ENCODE results near the gene BCAT1.

Gene BCAT1

GRCh38 chr12:24993793-24994192, 44.9 kb upstream of the BCAT1 start:
- no peaks in the 10 kb centered on the region for H3K36me3 ChIP-seq
- no peak overlapping the region for H3K4me3 ChIP-seq (ENCODE audit: low read depth in 1 of 2, low read length in 1 of 2)

GRCh38 chr12:24991209-24992049, 42.5 kb upstream of the BCAT1 start:
- Histone ChIP-seq H3K27ac (no peak overlapping the region), H3K9me3 (no peaks in the 10 kb centered on the region), H3K4me1 (ENCODE audit: control insufficient read depth in 1 of 2, insufficient read depth in 1 of 2, low read depth in 1 of 2, low read length in 1 of 2) (no peaks in the 10 kb centered on the region), H3K36me3 (no peaks in the 10 kb centered on the region), H3K4me3 (ENCODE audit: low read depth in 1 of 2, low read length in 1 of 2) (no peak overlapping the region), H3K27me3 (no peaks in the 10 kb centered on the region)
- peak; percentile 66 for TF ChIP-seq CTCF (IDR thresholded peaks at IDR 0.05)

More at GRCh38 chr12:24993793-24994192, 44.9 kb upstream of the BCAT1 start:
- Histone ChIP-seq H3K27me3 (peaks cover 4% of the 10 kb centered on the region), H3K4me1 (ENCODE audit: control insufficient read depth in 1 of 2, insufficient read depth in 1 of 2, low read depth in 1 of 2, low read length in 1 of 2) (no peaks in the 10 kb centered on the region), H3K9me3 (no peaks in the 10 kb centered on the region), H3K27ac (no peak overlapping the region)
- no peak for TF ChIP-seq CTCF (IDR thresholded peaks at IDR 0.05)

DNA sequence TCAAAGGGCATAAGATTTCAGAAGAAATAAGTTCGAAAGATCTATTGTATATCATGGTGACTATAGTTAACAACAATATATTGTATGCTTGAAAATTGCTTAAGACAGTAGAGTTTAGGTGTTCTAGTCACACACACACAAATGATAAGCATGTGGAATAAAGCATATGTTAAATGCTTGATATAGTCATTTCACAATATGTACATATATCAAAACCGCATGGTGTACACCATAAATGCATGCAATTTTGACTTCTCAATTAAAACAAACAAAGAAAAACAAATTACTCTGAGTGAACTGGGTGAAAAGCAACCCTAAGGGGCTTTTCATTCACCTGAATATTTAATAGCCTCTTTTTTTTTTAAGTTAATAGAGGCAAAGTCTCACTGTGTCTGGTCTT, 40.3 kb upstream of the BCAT1 start:
- H3K9me3 ChIP-seq = no peaks in the 10 kb centered on the region
- no peak overlapping the region for H3K4me3 ChIP-seq (ENCODE audit: low read depth in 1 of 2, low read length in 1 of 2)
- H3K27me3 ChIP-seq = no peaks in the 10 kb centered on the region
- no peak for TF ChIP-seq CTCF (IDR thresholded peaks at IDR 0.05)
- no peak overlapping the region for H3K27ac ChIP-seq
- no peaks in the 10 kb centered on the region for H3K4me1 ChIP-seq (ENCODE audit: control insufficient read depth in 1 of 2, insufficient read depth in 1 of 2, low read depth in 1 of 2, low read length in 1 of 2)
- H3K36me3 ChIP-seq = no peaks in the 10 kb centered on the region

DNA sequence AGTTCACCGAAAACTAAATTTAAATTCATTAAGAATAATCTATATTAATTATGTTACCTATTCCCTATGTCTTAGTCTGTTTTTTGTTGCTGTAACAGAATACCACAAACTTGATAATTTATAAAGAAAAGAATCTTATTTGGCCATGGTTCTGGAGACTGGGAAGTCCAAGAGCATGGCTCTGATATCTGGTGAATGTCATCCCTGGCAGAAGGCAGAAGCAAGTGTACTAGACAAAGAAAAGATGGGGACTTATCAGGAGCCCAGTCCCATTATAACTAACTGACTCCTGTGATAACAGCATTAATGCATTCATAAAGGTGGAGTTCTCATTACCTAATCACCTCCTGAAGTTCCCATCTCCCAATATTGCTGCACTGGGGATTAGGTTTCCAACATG, 33.3 kb upstream of the BCAT1 start:
- Histone ChIP-seq H3K27me3 (no peaks in the 10 kb centered on the region), H3K9me3 (no peaks in the 10 kb centered on the region), H3K27ac (no peak overlapping the region), H3K4me3 (ENCODE audit: low read depth in 1 of 2, low read length in 1 of 2) (no peak overlapping the region), H3K4me1 (ENCODE audit: control insufficient read depth in 1 of 2, insufficient read depth in 1 of 2, low read depth in 1 of 2, low read length in 1 of 2) (peaks cover 0 to 1% of the 10 kb centered on the region in 2 experiments), H3K36me3 (no peaks in the 10 kb centered on the region)
- no peak for TF ChIP-seq CTCF (IDR thresholded peaks at IDR 0.05)

GRCh38 chr12:24979976-24980730, 31.3 kb upstream of the BCAT1 start:
- Histone ChIP-seq H3K27ac (no peak overlapping the region), H3K4me3 (ENCODE audit: low read depth in 1 of 2, low read length in 1 of 2) (no peak overlapping the region), H3K9me3 (no peaks in the 10 kb centered on the region), H3K27me3 (no peaks in the 10 kb centered on the region), H3K4me1 (ENCODE audit: control insufficient read depth in 1 of 2, insufficient read depth in 1 of 2, low read depth in 1 of 2, low read length in 1 of 2) (peaks cover 0 to 6% of the 10 kb centered on the region in 2 experiments), H3K36me3 (no peaks in the 10 kb centered on the region)
- no peak for TF ChIP-seq CTCF (IDR thresholded peaks at IDR 0.05)

All from neutrophil (primary cell).